WTC11 (cell line): Measurements from ENCODE around the gene BIRC3.

Experiments used
- AFF4 ChIP-seq: sonication (generic); formaldehyde crosslinking; IDR thresholded peaks from 2 replicates; pipeline ENCODE4 v1.8.1; 2023; ENCODE audit warnings: mild to moderate bottlenecking, missing genetic modification reagents, borderline replicate concordance
- ATF6 ChIP-seq: sonication (generic); formaldehyde crosslinking; IDR thresholded peaks from 2 replicates; pipeline ENCODE4 v1.8.1; 2023; ENCODE audit warnings: mild to moderate bottlenecking, missing genetic modification reagents
- CREB1 ChIP-seq: sonication (generic); formaldehyde crosslinking; IDR thresholded peaks from 2 replicates; pipeline ENCODE4 v1.8.0; 2023; ENCODE audit warnings: mild to moderate bottlenecking, missing genetic modification reagents
- CTCF ChIP-seq: fragments of 200-600 bp; IDR thresholded peaks from 2 replicates; pipeline ENCODE4 v1.8.0; 2022; ENCODE audit warnings: antibody characterized with exemption
- E2F5 ChIP-seq: sonication (generic); formaldehyde crosslinking; IDR thresholded peaks from 2 replicates; pipeline ENCODE4 v1.8.1; 2022; ENCODE audit warnings: mild to moderate bottlenecking, moderate library complexity, missing genetic modification reagents
- ESRRA ChIP-seq: sonication (generic); formaldehyde crosslinking; IDR thresholded peaks from 2 replicates; pipeline ENCODE4 v1.8.1; 2022; ENCODE audit warnings: mild to moderate bottlenecking, missing genetic modification reagents, borderline replicate concordance
- FOXP1 ChIP-seq: sonication (generic); formaldehyde crosslinking; IDR thresholded peaks from 2 replicates; pipeline ENCODE4 v1.8.0; 2022; ENCODE audit warnings: missing genetic modification reagents, mild to moderate bottlenecking, moderate library complexity, borderline replicate concordance
- MYBL2 ChIP-seq: sonication (generic); formaldehyde crosslinking; IDR thresholded peaks from 2 replicates; pipeline ENCODE4 v1.8.1; 2023; ENCODE audit warnings: mild to moderate bottlenecking, moderate library complexity, missing genetic modification reagents
- NR2C2 ChIP-seq: sonication (generic); formaldehyde crosslinking; IDR thresholded peaks from 2 replicates; pipeline ENCODE4 v1.8.0; 2022; ENCODE audit warnings: mild to moderate bottlenecking, missing genetic modification reagents
- PRDM15 ChIP-seq: sonication (generic); formaldehyde crosslinking; IDR thresholded peaks from 2 replicates; pipeline ENCODE4 v1.8.0; 2022; ENCODE audit warnings: missing genetic modification reagents
- SP1 ChIP-seq: sonication (generic); formaldehyde crosslinking; conservative IDR thresholded peaks from 2 replicates; pipeline ENCODE4 v1.8.1; 2022; ENCODE audit warnings: missing genetic modification reagents
- TCF7 ChIP-seq: sonication (generic); formaldehyde crosslinking; IDR thresholded peaks from 2 replicates; pipeline ENCODE4 v1.8.0; 2022; ENCODE audit warnings: mild to moderate bottlenecking, low read depth, missing genetic modification reagents, moderate library complexity
- USF2 ChIP-seq: sonication (generic); formaldehyde crosslinking; IDR thresholded peaks from 2 replicates; pipeline ENCODE4 v1.8.1; 2023; ENCODE audit warnings: mild to moderate bottlenecking, missing genetic modification reagents, moderate library complexity

- TF ChIP-seq FOXP1 (CRISPR knock-in tag) (no peak), TCF7 (CRISPR knock-in tag) (no peak), USF2 (no peak), CREB1 (CRISPR knock-in tag) (no peak), AFF4 (CRISPR knock-in tag) (no peak), ESRRA (CRISPR knock-in tag) (no peak), SP1 (CRISPR knock-in tag) (no peak), PRDM15 (CRISPR knock-in tag) (no peak), CTCF (no peak), E2F5 (CRISPR knock-in tag) (no peak), ATF6 (CRISPR knock-in tag) (no peak), NR2C2 (no peak), MYBL2 (no peak)
Observed at GRCh38 chr11:102387043-102387781, 69.9 kb downstream of the BIRC3 start.
